Fibroblast of pulmonary artery (primary cell): Measurements from ENCODE around the gene LPAR6.

Experiments
- DNase-seq: peaks from one replicate; pipeline ENCODE4 v3.0.0-alpha.2; 2010; ENCODE audit warnings: low read depth
- H3K4me3 ChIP-seq: replicated peaks from 2 replicates; pipeline ENCODE4 v1.5.1; 2011; ENCODE audit warnings: low read depth, mild to moderate bottlenecking, control low read depth, low read length, moderate library complexity
- CTCF ChIP-seq: IDR thresholded peaks from 2 replicates; pipeline ENCODE4 v1.5.1; 2011; ENCODE audit warnings: mild to moderate bottlenecking, control low read depth, low read length, inconsistent platforms; ENCODE audit errors: missing control alignments

Gene LPAR6

GRCh38 chr13:48446464-48446863, 33.6 kb upstream of the LPAR6 start:
- no peak for TF ChIP-seq CTCF
- H3K4me3 ChIP-seq = no peak overlapping the region
- peak; percentile 83 for DNase-seq

DNA sequence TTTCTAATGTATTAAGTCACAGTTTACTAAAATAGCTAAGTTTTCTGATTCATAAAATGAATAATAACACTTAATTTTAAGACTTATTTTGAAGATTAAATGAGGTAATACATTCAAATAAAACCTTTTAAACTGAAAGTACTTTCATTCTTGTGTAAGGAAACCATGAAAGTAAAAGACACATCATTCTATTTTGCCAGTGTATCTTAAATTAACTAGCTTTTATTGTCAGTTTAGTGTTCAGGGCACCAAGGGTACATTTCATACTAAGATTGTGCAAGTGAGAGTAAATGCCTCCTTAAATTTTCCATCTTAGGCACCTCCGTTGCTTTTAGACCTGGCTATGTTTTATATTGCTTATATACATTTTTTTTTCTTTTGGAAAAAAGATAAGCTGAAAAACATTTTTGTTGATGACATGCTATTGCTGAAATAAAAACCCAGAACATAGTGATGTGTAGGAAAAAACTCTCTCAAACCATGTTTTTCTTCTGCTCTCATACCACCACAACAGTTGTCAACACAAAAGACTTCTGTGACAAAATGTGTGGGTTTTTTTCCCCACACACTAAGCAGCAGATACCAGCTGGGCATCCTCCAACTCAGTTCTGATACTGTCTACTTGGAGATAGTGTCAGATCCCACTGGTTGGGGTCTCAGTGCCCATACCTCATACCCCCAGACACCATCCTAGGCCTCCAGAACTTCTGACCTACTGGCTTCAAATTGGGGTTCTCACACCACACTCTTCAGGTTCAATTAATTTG, 30.7 kb upstream of the LPAR6 start:
- TF ChIP-seq CTCF = no peak
- no peak for DNase-seq
- no peak overlapping the region for H3K4me3 ChIP-seq

DNA sequence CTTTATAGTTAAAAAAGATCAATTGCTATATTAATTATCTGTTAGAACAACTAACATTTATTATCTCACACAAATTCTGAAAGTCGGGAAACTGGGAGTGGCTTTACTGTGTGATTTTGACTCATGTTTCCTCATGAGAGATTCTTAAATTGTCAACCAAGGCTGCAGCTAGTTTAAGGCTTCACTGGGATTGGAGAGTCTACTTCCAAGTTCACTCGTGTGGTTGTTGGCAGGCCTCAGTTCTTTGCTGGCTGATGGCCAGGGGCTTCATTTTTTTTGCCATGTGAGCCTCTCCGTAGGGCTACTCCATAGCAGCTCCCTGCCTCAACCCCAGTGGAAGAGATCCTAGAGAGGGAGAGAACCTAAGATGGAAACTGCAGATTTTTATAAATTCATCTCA, 24.5 kb upstream of the LPAR6 start:
- TF ChIP-seq CTCF = no peak

DNA sequence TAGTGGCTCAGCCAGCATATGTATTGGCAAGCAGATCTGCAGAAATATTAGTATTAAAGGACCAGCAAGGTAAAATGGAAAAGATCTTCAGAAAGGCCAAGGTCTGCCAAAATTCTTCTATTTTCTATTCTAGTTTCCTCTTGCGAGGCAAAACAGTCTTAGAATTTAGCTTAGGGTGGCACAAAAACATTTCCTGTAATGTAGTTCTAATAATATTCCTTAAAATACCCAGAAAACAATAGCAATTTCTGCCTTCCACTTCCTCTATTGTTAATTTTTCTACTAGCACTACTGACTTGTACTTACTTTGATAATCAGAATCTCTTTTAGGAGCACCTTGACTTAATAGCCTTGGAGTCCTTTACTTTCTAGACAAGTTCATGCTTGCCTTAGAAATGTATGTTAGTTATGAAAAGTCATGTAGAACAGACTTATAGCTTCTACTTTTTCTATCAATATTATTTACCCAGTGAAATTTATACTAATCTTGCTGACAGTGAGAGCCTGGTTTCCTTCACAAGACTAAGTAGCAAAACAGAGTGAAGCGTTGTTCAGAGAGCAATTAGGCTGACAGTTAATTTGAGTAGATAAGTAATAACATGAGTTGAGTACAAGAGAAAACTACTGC, 23.9 kb upstream of the LPAR6 start:
- H3K4me3 ChIP-seq = no peak overlapping the region
- TF ChIP-seq CTCF = no peak
- no peak for DNase-seq

More for the DNA sequence above, 24.5 kb upstream of the LPAR6 start:
- peak; percentile 88 for DNase-seq
- no peak overlapping the region for H3K4me3 ChIP-seq

- H3K4me3 ChIP-seq = no peak overlapping the region
- no peak for DNase-seq
- TF ChIP-seq CTCF = no peak
Observed at GRCh38 chr13:48434200-48434599, 21.3 kb upstream of the LPAR6 start.

- no peak for TF ChIP-seq CTCF
- DNase-seq = peak; percentile 53
- H3K4me3 ChIP-seq = no peak overlapping the region
Observed at GRCh38 chr13:48431987-48432615, 19.2 kb upstream of the LPAR6 start.

DNA sequence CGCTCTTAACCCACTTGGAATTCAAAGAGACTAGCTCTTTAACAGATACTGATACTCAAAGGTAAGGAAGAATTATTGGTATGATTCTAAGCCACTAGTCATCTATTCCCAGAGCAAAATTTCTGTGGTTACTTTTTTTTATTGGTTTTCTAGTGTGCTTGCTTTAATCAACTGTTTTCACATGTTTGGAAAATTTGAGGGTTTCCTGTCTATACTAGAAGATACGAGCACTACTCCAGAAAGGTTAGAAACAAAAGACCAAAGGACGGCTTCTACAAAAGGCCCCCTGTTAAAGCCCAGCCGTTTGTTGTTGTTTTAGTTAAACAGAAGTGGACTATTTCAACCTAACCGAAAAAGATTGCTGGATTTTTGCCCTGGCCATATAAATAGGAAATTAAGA, 18.5 kb upstream of the LPAR6 start:
- no peak for DNase-seq
- no peak for TF ChIP-seq CTCF
- H3K4me3 ChIP-seq = no peak overlapping the region
